B cell (primary cell): ENCODE measurements around the gene RALB. TPM values are rescaled to one million over a fixed set of nuclear protein-coding genes. Genes with fewer than 3 reads are reported as not detected.

ENCODE experiments used
- ATAC-seq: fragments of 200-7000 bp; cut with Tn5 transposase; one replicate; pipeline ENCODE4 v1.10.0; 2021; ENCODE audit warnings: low read depth, mild to moderate bottlenecking, moderate number of reproducible peaks, moderate library complexity
- CTCF ChIA-PET: fragments of 350-600 bp; sonication (Branson Sonifier 250); formaldehyde crosslinking; loops from one replicate; lab custom pipeline; 2021; ENCODE audit warnings: antibody characterized with exemption, inconsistent platforms; lab: Charles Lee
- POLR2A ChIA-PET: fragments of 350-600 bp; sonication (Branson Sonifier 250); formaldehyde crosslinking; loops from one replicate; lab custom pipeline; 2021; ENCODE audit warnings: antibody characterized with exemption; lab: Charles Lee
- DNase-seq: peaks from one replicate; pipeline ENCODE4 v3.0.0; 2013
- H2AFZ ChIP-seq: 2 replicates; pipeline ENCODE4 v1.6.1; 2012; ENCODE audit warnings: mild to moderate bottlenecking, low read depth, low read length; ENCODE audit not compliant: insufficient read depth, poor library complexity, severe bottlenecking
- H3K27ac ChIP-seq, 2 donors: 1 replicate in 1 of 2; 2 replicates in 1 of 2; pipeline ENCODE4 v1.5.1; 2012 to 2013; ENCODE audit warnings: low read length in 2 of 2, mild to moderate bottlenecking in 2 of 2, moderate library complexity in 1 of 2
- H3K27me3 ChIP-seq, 4 experiments: fragments of 200-600 bp in 1 of 4; sonication (generic) in 1 of 4; replicated peaks in 1 of 4; 1 replicate in 2 of 4; 2 replicates in 2 of 4; pipeline versions ENCODE4 v1.6.1 to v1.7.0; 2013 to 2016; ENCODE audit warnings: low read length in 3 of 4, mild to moderate bottlenecking in 2 of 4, mixed read lengths in 1 of 4, moderate library complexity in 1 of 4; ENCODE audit not compliant: insufficient read depth in 4 of 4, control insufficient read depth in 3 of 4; ENCODE audit errors: control extremely low read depth in 1 of 4
- H3K36me3 ChIP-seq, 2 experiments: replicated peaks in 1 of 2; 1 replicate in 1 of 2; 2 replicates in 1 of 2; pipeline versions ENCODE4 v1.6.1 to v1.7.1; 2013; ENCODE audit warnings: low read length in 1 of 2; ENCODE audit not compliant: insufficient read depth in 2 of 2, control insufficient read depth in 1 of 2; ENCODE audit errors: control extremely low read depth in 1 of 2, extremely low read depth in 1 of 2
- H3K4me1 ChIP-seq, 2 donors: fragments of 200-600 bp in 1 of 2; sonication (generic) in 1 of 2; 1 replicate in 1 of 2; 2 replicates in 1 of 2; pipeline versions ENCODE4 v1.5.1 to v1.6.1; 2013 to 2017; ENCODE audit warnings: low read length in 2 of 2; ENCODE audit not compliant: control insufficient read depth in 2 of 2, insufficient read depth in 2 of 2
- H3K4me2 ChIP-seq: replicated peaks from 2 replicates; pipeline ENCODE3; 2012; ENCODE audit warnings: mild to moderate bottlenecking, low read depth, low read length; ENCODE audit not compliant: poor library complexity, severe bottlenecking
- H3K4me3 ChIP-seq, 5 experiments: fragments of 200-600 bp in 1 of 5; sonication (generic) in 1 of 5; 1 replicate in 3 of 5; 2 replicates in 2 of 5; pipeline versions ENCODE4 v1.5.1 to v1.7.0; 2011 to 2016; ENCODE audit warnings: low read length in 4 of 5, mild to moderate bottlenecking in 4 of 5, low read depth in 2 of 5, control low read depth in 1 of 5, moderate library complexity in 1 of 5; ENCODE audit not compliant: insufficient read depth in 1 of 5; ENCODE audit errors: control extremely low read depth in 1 of 5, extremely low read depth in 1 of 5
- H3K79me2 ChIP-seq: fragments of 200-600 bp; sonication (generic); one replicate; pipeline ENCODE4 v1.6.0; 2016; ENCODE audit warnings: low read length; ENCODE audit not compliant: control insufficient read depth, insufficient read depth
- H3K9ac ChIP-seq: fragments of 200-600 bp; sonication (generic); 2 replicates; pipeline ENCODE4 v1.6.1; 2017; ENCODE audit warnings: mild to moderate bottlenecking, low read length, moderate library complexity
- H3K9me3 ChIP-seq, 3 donors: one replicate each; pipeline versions ENCODE4 v1.6.1 to v1.7.1; 2013; ENCODE audit warnings: low read length in 2 of 3; ENCODE audit not compliant: control insufficient read depth in 2 of 3, insufficient read depth in 1 of 3; ENCODE audit errors: control extremely low read depth in 1 of 3
- H4K20me1 ChIP-seq: 2 replicates; pipeline ENCODE4 v1.6.0; 2012; ENCODE audit warnings: mild to moderate bottlenecking, low read length; ENCODE audit not compliant: insufficient read depth, control insufficient read depth, poor library complexity, severe bottlenecking
- H3K27ac Mint-ChIP-seq: one replicate; pipeline ENCODE4 v1.8.0; 2021; ENCODE audit warnings: mixed read lengths
- H3K27me3 Mint-ChIP-seq: one replicate; pipeline ENCODE4 v1.8.0; 2021; ENCODE audit warnings: mixed read lengths
- H3K4me1 Mint-ChIP-seq: one replicate; pipeline ENCODE4 v1.8.0; 2021; ENCODE audit warnings: mixed read lengths
- H3K4me3 Mint-ChIP-seq: one replicate; pipeline ENCODE4 v1.8.0; 2021; ENCODE audit warnings: mixed read lengths
- H3K9me3 Mint-ChIP-seq: one replicate; pipeline ENCODE4 v1.8.0; 2022; ENCODE audit warnings: mixed read lengths; ENCODE audit not compliant: insufficient read depth
- CTCF ChIP-seq: fragments of 200-600 bp; IDR thresholded peaks from one replicate; pipeline ENCODE4 v1.8.0; 2022; ENCODE audit warnings: antibody characterized with exemption, mild to moderate bottlenecking
- EZH2 ChIP-seq: IDR thresholded peaks from 2 replicates; pipeline ENCODE4 v1.6.1; 2012; ENCODE audit warnings: borderline replicate concordance, low read depth, mild to moderate bottlenecking, moderate library complexity, low read length; ENCODE audit not compliant: insufficient read depth, poor library complexity, severe bottlenecking
- WGBS: methylation state at CpG from one replicate; pipeline ENCODE4 v1.1.5; 2013; ENCODE audit warnings: missing lambda C conversion rate; ENCODE audit not compliant: insufficient coverage; 5-methylcytosine and 5-hydroxymethylcytosine counted together
- intact Hi-C: fragments of 100-400 bp; cut with micrococcal nuclease; formaldehyde crosslinking; loops from one replicate; pipeline ENCODE4 v1.10.0; 2022
- polyA plus RNA-seq: library from polyadenylated mRNA; depleted of rRNA; stranded (reverse); fragments of >200 nt; gene quantifications from 2 replicates; pipeline ENCODE4 v1.2.3, GENCODE V29; 2012
- total RNA-seq, 2 donors: library from RNA; stranded (reverse); fragments of 120-200 nt in 1 of 2; gene quantifications; 1 replicate in 1 of 2; 2 replicates in 1 of 2; pipeline versions ENCODE4 v1.2.3 to v1.2.4, GENCODE V29; 2013 to 2022

Gene RALB
- total and polyA plus RNA-seq, 2 donors (not counting 1 experiment from before 2014, with no cell fraction given): 19.3 to 35.9 TPM

- Histone ChIP-seq H3K36me3 (no peaks in the 10 kb centered on the region), H3K79me2 (no peaks in the 10 kb centered on the region), H3K4me3 (no peak overlapping the region), H3K27ac (no peak overlapping the region), H2AFZ (no peak overlapping the region), H3K9me3 (peaks cover 0 to 5% (median 0%) of the 10 kb centered on the region in 3 donors), H3K4me1 (peaks cover 10 to 11% of the 10 kb centered on the region in 2 donors), H3K9ac (no peak overlapping the region), H4K20me1 (no peaks in the 10 kb centered on the region), H3K4me2 (no peak overlapping the region), H3K27me3 (peaks cover 0 to 16% (median 4%) of the 10 kb centered on the region in 4 experiments)
- ChIA-PET POLR2A (no interaction called here), CTCF (interaction anchor here (1.5 kb wide), 1 partner anchor 142 kb away, joined by 3 read pairs; no protein-coding TSS in a partner anchor)
- intact Hi-C loops: no loop called here
- Mint-ChIP-seq H3K9me3 (no peaks in the 10 kb centered on the region), H3K4me3 (no peak overlapping the region), H3K4me1 (peaks cover 9% of the 10 kb centered on the region), H3K27me3 (peaks cover 25% of the 10 kb centered on the region), H3K27ac (no peak overlapping the region)
- DNase-seq (no peak), ATAC-seq (no peak)
- no peak for TF ChIP-seq CTCF
- TF ChIP-seq EZH2: no peak
Observed at GRCh38 chr2:120317180-120317533, 64.5 kb downstream of the RALB start.

- Histone ChIP-seq H3K36me3 (no peaks in the 10 kb centered on the region), H3K79me2 (no peaks in the 10 kb centered on the region), H3K4me2 (no peak overlapping the region), H3K4me1 (peaks cover 6% of the 10 kb centered on the region in 2 donors), H3K4me3 (no peak overlapping the region), H3K9me3 (peaks cover 0 to 5% (median 0%) of the 10 kb centered on the region in 3 donors), H3K9ac (no peak overlapping the region), H3K27ac (no peak overlapping the region), H2AFZ (no peak overlapping the region), H3K27me3 (peaks cover 0 to 12% (median 4%) of the 10 kb centered on the region in 4 experiments), H4K20me1 (no peaks in the 10 kb centered on the region)
- no peak overlapping the region for H3K27ac Mint-ChIP-seq
- no peak for TF ChIP-seq CTCF
- TF ChIP-seq EZH2: no peak
- H3K27me3 Mint-ChIP-seq: peaks cover 23% of the 10 kb centered on the region
- CTCF ChIA-PET: interaction anchor here (1.5 kb wide), 1 partner anchor 143 kb away, joined by 3 read pairs; no protein-coding TSS in a partner anchor
- intact Hi-C loops: no loop called here
- H3K4me3 Mint-ChIP-seq: no peak overlapping the region
- DNase-seq (no peak), ATAC-seq (no peak)
- no peaks in the 10 kb centered on the region for H3K9me3 Mint-ChIP-seq
- POLR2A ChIA-PET: no interaction called here
- WGBS: 75% methylated on average over 7 of the region's 8 CpGs
- peaks cover 6% of the 10 kb centered on the region for H3K4me1 Mint-ChIP-seq
Observed at GRCh38 chr2:120317916-120318315, 65.3 kb downstream of the RALB start.
